Spleen (tissue), 7 donors: ENCODE data around the gene LYPD3.

Source experiments
- POLR2A ChIP-seq, 3 donors: fragments of 450-650 bp; IDR thresholded peaks; one replicate each; pipeline ENCODE4 v1.5.1; 2017; ENCODE audit warnings: antibody characterized with exemption in 3 of 3, mild to moderate bottlenecking in 1 of 3
- TF ChIP-seq, protein P1 (sequence below), 11 experiments: fragments of 200-600 bp in 7 of 11; fragments of 450-650 bp in 4 of 11; sonication (generic) in 4 of 11; IDR thresholded peaks in 8 of 11; conservative IDR thresholded peaks in 3 of 11; 1 replicate in 7 of 11; 2 replicates in 4 of 11; pipeline versions ENCODE4 v1.4.0 to v1.8.0; 2016 to 2021; ENCODE audit warnings: antibody characterized with exemption in 11 of 11, inconsistent platforms in 4 of 11, mild to moderate bottlenecking in 1 of 11
- donor health status: DM: no; HTN: no; CAD: no; lungs with moderate emphysema.
- donor health status: DM: no; HTN: no; CAD: no.
- donor health status: DM: no; HTN: no; CAD: no.

- TF ChIP-seq, protein P1, sequence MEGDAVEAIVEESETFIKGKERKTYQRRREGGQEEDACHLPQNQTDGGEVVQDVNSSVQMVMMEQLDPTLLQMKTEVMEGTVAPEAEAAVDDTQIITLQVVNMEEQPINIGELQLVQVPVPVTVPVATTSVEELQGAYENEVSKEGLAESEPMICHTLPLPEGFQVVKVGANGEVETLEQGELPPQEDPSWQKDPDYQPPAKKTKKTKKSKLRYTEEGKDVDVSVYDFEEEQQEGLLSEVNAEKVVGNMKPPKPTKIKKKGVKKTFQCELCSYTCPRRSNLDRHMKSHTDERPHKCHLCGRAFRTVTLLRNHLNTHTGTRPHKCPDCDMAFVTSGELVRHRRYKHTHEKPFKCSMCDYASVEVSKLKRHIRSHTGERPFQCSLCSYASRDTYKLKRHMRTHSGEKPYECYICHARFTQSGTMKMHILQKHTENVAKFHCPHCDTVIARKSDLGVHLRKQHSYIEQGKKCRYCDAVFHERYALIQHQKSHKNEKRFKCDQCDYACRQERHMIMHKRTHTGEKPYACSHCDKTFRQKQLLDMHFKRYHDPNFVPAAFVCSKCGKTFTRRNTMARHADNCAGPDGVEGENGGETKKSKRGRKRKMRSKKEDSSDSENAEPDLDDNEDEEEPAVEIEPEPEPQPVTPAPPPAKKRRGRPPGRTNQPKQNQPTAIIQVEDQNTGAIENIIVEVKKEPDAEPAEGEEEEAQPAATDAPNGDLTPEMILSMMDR (IDR thresholded peaks at IDR 0.05 in 8 of 11, conservative IDR thresholded peaks at IDR 0.05 in 3 of 11), result no peak
- no peak for TF ChIP-seq POLR2A (IDR thresholded peaks at IDR 0.05)
Observed at GRCh38 chr19:43444531-43445287, 20.7 kb downstream of the LYPD3 start.
